AG09309 (cell line): Measurements from ENCODE around the gene FAM241A.
"Not testable (repeated sequence)": the region's sequence is repeated elsewhere in the genome, so short reads cannot be mapped to it uniquely, and the experiment has no call there.

Experiments
- DNase-seq: peaks from one replicate; pipeline ENCODE4 v3.0.0-alpha.2; 2010; ENCODE audit warnings: low read depth
- H3K4me3 ChIP-seq: 2 replicates; pipeline ENCODE4 v1.5.1; 2011; ENCODE audit warnings: mild to moderate bottlenecking, low read depth, low read length, moderate library complexity; ENCODE audit not compliant: control insufficient read depth
- TF ChIP-seq, protein P1 (sequence below): IDR thresholded peaks from 2 replicates; pipeline ENCODE4 v1.5.1; 2011; ENCODE audit warnings: mild to moderate bottlenecking, low read depth, low read length, inconsistent platforms; ENCODE audit not compliant: insufficient read depth, control insufficient read depth; ENCODE audit errors: missing control alignments

Gene FAM241A

DNA sequence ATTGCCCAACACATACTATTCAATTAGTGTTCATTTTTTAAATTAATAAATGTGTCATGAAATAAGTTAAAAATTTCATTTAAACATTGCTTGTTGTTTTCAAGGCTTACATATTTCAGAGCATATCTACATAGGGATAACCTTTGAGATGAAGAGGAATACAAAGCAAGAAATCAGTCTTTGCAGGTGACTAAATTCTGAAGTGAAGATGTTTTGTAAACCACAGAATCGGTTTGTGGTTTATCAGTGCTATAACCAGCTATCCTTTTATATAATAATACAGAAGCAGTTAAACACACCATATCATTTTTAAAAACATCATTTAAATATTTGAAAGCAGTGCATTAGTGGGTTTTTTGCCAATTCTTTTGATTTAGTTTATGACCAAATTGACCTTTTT, 26.9 kb downstream of the FAM241A start:
- TF ChIP-seq, protein P1, sequence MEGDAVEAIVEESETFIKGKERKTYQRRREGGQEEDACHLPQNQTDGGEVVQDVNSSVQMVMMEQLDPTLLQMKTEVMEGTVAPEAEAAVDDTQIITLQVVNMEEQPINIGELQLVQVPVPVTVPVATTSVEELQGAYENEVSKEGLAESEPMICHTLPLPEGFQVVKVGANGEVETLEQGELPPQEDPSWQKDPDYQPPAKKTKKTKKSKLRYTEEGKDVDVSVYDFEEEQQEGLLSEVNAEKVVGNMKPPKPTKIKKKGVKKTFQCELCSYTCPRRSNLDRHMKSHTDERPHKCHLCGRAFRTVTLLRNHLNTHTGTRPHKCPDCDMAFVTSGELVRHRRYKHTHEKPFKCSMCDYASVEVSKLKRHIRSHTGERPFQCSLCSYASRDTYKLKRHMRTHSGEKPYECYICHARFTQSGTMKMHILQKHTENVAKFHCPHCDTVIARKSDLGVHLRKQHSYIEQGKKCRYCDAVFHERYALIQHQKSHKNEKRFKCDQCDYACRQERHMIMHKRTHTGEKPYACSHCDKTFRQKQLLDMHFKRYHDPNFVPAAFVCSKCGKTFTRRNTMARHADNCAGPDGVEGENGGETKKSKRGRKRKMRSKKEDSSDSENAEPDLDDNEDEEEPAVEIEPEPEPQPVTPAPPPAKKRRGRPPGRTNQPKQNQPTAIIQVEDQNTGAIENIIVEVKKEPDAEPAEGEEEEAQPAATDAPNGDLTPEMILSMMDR: no peak
- DNase-seq: no peak
- no peak overlapping the region for H3K4me3 ChIP-seq

DNA sequence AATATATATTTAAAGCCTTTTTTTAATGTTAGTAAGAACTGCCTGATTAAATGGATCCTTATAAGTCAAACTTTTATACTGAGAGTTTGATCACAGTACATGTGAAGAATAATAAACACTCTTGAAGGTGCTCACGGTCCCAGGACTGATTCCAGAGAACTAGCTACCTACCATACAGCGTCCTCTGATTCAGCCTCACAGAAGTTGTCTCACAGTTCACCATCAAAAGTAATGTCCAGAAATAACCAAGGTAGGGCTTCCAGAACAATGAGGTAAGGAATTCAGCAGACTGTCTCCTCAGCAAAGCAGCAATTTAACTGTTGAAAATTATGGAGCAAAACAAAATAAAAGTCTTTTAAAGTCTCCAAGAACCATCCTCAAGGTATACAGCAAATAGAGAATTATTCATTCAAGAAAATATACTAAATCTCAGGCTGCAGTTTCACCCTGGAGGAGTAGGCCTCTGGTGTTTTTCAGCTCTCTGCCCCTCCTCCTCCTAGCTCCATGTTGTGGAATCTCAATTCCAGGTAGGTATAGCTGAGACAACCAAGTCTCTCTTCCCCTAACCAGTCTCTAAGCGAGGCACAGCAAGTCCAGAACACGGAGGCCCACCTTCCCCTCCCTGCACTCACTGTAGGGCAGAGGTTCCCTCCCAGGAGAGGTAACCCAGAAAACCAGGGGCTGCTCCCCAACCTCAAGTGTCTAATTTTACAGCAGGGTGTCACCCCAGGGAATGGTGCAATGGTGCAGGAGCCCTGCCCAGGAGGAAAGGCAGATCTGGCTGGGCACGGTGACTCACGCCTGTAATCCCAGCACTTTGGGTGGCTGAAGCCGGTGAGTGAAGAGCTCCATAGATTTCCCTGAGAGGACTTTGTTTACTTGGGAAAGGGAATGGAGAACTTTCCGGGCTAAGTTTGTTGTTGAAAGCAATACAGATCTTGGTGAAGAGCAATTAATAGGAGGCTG, 28.6 kb downstream of the FAM241A start:
- no peak for DNase-seq
- no peak overlapping the region for H3K4me3 ChIP-seq
- TF ChIP-seq, protein P1: no peak

DNA sequence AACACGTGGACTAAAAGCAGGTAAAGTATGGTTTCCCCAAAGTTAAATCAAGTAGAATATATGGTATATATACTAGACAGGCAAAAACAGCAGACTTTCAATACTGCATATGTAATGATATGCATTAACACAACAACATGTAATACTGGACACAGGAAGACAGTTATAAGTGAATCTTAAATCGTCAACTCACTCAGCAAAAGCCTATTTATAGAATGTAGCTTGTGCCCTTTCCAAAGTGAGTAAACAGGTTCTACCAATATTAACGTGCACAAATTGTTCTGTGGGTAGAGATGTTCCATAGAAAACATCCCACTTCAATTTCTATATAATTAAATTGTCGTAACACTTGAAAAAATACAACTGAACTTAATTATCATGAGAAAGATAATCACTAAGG, 30.6 kb downstream of the FAM241A start:
- no peak for DNase-seq
- TF ChIP-seq, protein P1: no peak
- H3K4me3 ChIP-seq: no peak overlapping the region

DNA sequence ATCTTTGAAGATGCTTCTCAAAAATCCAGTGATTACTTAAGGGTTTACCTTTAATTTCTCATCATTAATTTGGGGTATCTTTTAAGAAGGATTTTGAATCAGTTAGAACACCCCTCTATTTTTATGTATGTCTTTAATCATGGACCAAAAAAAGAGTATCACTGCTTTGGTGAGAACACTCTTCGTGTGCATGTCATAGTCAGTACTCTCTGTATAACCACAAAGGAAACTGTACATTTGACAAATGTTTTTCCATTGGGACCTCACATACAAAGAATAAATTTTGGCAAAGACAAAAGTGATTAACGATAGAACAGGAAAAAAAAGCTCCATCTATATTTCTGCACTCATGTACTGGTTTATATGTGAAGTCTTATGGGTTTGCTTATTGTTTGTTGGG, 31.3 kb downstream of the FAM241A start:
- DNase-seq: no peak
- H3K4me3 ChIP-seq: no peak overlapping the region
- TF ChIP-seq, protein P1: no peak

- DNase-seq, H3K4me3 ChIP-seq: not testable (repeated sequence)
Measured at GRCh38 chr4:112178741-112179140, 33.5 kb downstream of the FAM241A start.

- no peak overlapping the region for H3K4me3 ChIP-seq
- TF ChIP-seq, protein P1: no peak
- DNase-seq: no peak
Measured at GRCh38 chr4:112181358-112182000, 36.2 kb downstream of the FAM241A start.

- DNase-seq: no peak
- TF ChIP-seq, protein P1: no peak
Measured at GRCh38 chr4:112182604-112183003, 37.4 kb downstream of the FAM241A start.

More at GRCh38 chr4:112182604-112183003, 37.4 kb downstream of the FAM241A start:
- H3K4me3 ChIP-seq: no peak overlapping the region
